ENCODE results near the gene DNAH1.

- TF ChIP-seq CTCF (IDR thresholded peaks at IDR 0.05 in 8 of 11, conservative IDR thresholded peaks at IDR 0.05 in 3 of 11) (no peak), POLR2AphosphoS5 (IDR thresholded peaks at IDR 0.05) (no peak), POLR2A (IDR thresholded peaks at IDR 0.05) (no peak)
Measured at GRCh38 chr3:52367891-52368880, 52.1 kb downstream of the DNAH1 start.
